PFSK-1 (cell line): ENCODE measurements around the gene SLC24A3.

Source experiments
- FOXP2 ChIP-seq: optimal IDR thresholded peaks from 2 replicates; pipeline ENCODE3; 2011; ENCODE audit warnings: borderline replicate concordance, control low read depth, inconsistent platforms; ENCODE audit not compliant: insufficient read depth; ENCODE audit errors: extremely low read length, extremely low read depth
- POLR2AphosphoS5 ChIP-seq: IDR thresholded peaks from 2 replicates; pipeline ENCODE4 v1.6.1; 2012; ENCODE audit warnings: low read depth, mild to moderate bottlenecking, control low read depth, low read length, moderate library complexity
- REST ChIP-seq, 2 experiments: IDR thresholded peaks; 2 replicates each; pipeline versions ENCODE4 v1.6.1 to v1.8.0; 2011 to 2012; ENCODE audit warnings: low read depth in 2 of 2, low read length in 2 of 2, control low read depth in 1 of 2, inconsistent platforms in 1 of 2, mild to moderate bottlenecking in 1 of 2, moderate library complexity in 1 of 2; ENCODE audit not compliant: insufficient read depth in 1 of 2
- SIN3A ChIP-seq: IDR thresholded peaks from 2 replicates; pipeline ENCODE4 v1.6.1; 2012; ENCODE audit warnings: mild to moderate bottlenecking, low read length, moderate library complexity, borderline replicate concordance; ENCODE audit not compliant: insufficient read depth
- TAF1 ChIP-seq: IDR thresholded peaks from 2 replicates; pipeline ENCODE4 v1.6.1; 2012; ENCODE audit warnings: low read length, control low read depth, borderline replicate concordance; ENCODE audit not compliant: insufficient read depth

The SLC24A3 gene

DNA sequence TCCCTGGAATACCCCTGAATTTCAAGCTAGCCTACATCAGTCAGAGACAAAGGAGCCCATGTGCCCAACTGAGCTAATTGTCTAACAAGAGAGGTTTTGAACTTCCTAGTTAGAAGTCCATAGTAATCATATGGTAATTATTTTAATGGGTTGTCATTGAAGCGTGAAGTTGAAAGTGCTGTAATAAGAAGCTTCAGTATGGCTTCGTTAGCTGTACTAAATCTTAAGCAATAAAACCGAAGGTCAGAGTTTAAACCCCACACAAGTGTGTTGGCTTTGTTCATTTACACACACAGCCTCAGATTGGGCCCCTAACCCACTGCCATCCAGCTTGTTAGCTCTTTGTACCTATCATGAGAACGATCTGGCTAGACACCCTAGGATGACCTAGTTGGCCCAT, 350.0 kb downstream of the SLC24A3 start:
- no peak for TF ChIP-seq REST (IDR thresholded peaks at IDR 0.05; ENCODE audit: insufficient read depth in 1 of 2, low read depth in 2 of 2, low read length in 2 of 2)
- TF ChIP-seq POLR2AphosphoS5 = no peak
- no peak for TF ChIP-seq TAF1
- TF ChIP-seq SIN3A = no peak
- no peak for TF ChIP-seq FOXP2

- TF ChIP-seq REST (IDR thresholded peaks at IDR 0.05; ENCODE audit: insufficient read depth in 1 of 2, low read depth in 2 of 2, low read length in 2 of 2) (no peak), TAF1 (no peak), SIN3A (no peak), POLR2AphosphoS5 (no peak), FOXP2 (no peak)
These were observed 351.8 kb downstream of the SLC24A3 start for GRCh38 chr20:19564261-19564660.

GRCh38 chr20:19565736-19566135, 353.3 kb downstream of the SLC24A3 start:
- TF ChIP-seq POLR2AphosphoS5 = no peak

DNA sequence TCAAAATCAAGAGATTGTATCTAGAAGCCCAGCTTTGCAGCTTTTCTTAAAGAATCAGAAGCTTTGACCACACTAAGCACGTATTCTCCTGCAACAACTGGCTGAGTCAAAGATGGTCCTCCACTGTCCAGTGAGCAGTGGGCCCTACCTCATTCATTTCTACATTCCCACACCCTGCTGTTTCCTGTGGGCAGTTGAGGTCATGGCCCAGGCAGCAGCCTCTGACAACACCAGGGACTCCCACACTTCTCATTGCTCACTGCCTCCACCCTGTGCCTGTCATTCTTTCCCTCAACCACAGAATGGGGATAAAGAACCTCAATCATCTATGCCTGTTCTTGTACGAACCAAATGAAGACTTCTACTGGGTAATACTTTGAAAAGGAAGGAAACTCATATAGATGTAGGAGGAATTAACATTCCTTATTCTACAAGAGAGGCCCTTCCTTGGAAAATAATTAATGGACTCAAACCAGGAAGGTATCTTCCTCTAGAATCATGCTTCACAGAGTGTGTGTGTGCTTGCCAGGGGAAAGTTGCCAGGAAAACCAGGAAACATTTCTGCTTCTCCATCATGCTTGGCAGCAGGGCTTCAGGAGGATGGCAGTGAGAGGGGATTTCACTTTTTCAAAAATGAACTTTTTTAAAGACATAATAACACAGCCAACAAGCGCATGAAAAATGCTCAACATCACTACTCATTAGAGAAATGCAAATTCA, 353.9 kb downstream of the SLC24A3 start:
- no peak for TF ChIP-seq REST (IDR thresholded peaks at IDR 0.05; ENCODE audit: insufficient read depth in 1 of 2, low read depth in 2 of 2, low read length in 2 of 2)
- TF ChIP-seq FOXP2 = no peak
- no peak for TF ChIP-seq SIN3A
- TF ChIP-seq TAF1 = no peak
- TF ChIP-seq POLR2AphosphoS5 = no peak

DNA sequence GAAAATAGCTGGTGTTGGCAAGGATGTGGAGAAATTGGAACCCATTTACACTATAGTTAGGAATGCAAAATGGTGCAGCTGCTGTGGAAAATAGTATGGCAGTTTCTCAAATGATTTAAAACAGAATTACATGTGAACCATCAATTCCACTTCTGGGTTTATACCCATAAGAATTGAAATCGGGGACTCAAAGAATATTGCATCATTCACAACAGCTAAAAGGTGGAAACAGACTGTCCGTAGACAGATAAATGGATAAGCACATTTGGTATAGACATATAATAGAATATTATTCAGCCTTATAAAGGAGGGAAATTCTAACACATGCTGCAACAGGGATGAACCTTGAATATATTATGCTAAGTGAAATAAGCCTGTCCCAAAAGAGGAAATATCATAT, 355.7 kb downstream of the SLC24A3 start:
- TF ChIP-seq FOXP2 = no peak

DNA sequence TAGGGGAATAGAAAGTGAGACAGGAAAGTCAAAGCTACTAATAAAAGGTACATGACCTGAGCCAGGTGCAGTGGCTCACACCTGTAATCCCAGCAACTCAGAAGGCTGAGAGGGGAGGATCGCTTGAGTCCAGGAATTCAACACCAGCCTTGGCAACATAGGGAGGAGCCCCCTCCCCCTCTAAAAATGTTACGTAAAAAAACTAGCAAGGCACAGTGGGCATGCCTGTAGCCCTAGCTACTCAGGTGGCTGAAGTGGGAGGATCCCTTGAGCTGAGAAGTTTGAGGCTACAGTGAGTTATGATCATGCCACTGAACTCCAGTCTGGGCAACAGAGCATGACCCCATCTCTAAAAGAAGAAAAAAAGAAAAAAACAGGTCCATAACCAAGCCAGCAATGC, 359.6 kb downstream of the SLC24A3 start:
- TF ChIP-seq FOXP2 (no peak), TAF1 (no peak), SIN3A (no peak), REST (IDR thresholded peaks at IDR 0.05; ENCODE audit: insufficient read depth in 1 of 2, low read depth in 2 of 2, low read length in 2 of 2) (no peak), POLR2AphosphoS5 (no peak)
